Stimulated activated CD8-positive, alpha-beta memory T cell treated with anti-CD3 and anti-CD28 coated beads, Interleukin-7, amount 100 ng/mL, for 1 hour (primary cell): ENCODE data around the gene AGTRAP.

ENCODE experiments used
- DNase-seq, 2 donors: peaks; one replicate each; pipeline ENCODE4 v3.0.0-alpha.2; 2020; ENCODE audit warnings: low read depth in 2 of 2

Gene AGTRAP

DNA sequence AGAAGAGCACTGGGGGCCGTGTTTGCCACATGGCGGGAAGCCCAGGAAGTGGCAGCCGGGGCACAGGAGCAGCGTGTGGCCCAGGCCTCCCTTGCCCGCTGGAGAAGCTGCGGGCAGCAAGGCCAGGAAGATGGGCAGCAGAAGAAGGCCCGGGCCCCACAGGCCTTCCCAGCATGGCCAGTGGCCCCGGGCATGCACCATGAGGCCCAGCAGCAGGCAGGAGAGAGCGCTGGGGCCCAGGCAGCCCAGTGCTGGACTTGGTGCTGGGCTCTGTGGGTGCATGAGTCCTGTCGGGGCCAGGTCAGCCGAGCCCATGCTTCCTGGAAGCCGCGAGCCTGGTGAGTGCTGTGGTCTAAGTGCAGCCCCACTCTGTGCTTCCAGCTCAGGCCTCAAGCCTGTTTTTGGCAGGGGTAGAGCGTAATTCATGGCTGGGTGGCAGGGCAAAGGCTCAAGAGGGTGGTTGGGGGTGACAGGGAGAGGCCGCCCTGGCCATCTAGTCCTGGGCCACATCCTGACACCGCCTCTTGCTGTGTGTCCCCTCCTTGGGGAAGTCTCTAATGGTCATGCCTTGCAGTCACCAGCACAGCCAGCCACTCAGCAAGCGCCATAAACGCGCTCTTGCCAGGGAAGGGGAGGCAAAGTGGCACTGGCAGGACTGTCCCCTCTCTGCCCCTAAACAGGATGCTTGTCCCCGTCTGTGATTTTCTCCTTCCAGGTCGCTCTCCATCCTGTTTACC is 48.5 kb downstream of the AGTRAP start:
- DNase-seq = no peak

DNA sequence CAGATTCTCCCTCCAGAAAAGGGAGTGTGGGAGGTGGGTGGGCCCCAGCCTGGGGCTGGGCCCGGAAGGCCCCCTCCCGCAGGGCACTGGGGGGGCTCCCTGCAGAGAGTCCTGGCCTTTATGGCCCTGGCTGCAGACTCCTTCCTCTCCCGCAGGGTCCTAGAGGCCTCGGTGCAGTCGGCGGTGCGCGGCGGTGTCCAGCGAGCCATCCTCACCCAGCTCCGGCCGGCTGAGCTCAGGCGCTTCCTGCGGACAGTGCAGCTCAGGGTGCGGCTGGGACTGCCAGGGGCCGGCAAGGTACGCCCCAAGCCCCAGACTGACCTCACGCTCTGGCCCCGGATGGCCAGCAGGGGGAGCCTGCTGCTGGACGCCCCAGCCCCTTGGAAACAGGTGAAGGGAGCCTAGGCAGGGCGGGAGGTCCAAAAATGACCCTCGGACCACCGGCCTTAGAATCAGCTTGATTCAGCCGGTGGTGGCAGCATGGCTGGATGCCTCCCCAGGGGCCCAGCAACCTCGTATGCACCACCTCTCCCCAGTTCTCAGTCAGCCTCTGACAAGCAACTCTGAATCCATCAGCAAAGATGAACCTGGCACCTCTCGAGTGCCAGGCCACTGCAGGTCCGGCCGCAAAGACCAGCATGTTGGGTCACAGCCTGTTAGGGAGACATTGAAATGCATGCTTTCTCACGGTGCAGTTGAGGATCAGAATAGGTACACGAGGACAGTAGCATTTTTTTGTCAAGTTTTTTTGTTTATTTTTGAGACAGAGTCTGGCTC is 49.2 kb downstream of the AGTRAP start:
- no peak for DNase-seq

DNA sequence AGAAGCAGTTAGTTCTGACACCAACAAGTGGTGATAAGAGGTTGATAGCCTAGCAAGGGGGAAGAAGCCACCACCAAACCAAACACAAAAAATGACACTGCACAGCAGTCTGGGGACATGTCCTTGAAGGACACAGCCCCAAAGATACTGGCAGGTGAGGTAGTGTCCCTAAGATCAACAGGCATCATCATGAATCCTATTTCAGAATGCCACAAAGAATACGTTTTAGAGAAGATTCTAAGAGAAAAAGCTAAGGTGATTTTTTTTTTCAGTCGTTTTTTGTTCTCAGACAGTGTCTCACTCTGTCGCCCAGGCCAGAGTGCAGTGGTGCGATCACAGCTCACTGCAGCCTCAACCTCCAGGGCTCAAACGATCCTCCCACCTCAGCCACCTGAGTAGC is 50.2 kb downstream of the AGTRAP start:
- DNase-seq = no peak

DNA sequence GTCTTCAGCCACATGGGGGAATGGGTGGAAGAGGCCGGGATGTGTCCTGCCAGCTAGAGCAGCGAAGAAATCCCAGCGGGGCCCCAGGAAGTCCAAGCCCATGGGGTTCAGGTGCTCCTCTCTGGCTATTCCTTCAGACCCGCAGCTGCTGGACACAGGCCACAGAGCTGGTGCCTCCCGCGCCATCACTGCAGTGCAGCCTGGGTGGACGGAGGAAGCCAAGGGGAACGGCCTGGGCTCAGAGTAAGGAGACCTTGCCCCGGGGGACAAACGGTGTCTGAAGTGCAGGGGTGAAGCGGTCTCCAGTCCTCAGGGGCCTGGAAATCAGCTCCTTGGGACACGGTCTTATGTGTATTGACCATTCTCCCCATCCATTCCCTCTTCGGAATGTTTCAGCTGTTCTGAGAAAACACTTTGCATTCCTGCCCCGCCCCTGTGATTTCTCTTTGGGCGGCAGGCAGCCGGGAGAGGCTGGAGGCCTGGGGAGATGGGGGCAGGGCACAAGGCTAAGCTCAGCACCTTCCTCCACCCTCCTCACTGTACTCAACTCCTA is 51.4 kb downstream of the AGTRAP start:
- no peak for DNase-seq

DNA sequence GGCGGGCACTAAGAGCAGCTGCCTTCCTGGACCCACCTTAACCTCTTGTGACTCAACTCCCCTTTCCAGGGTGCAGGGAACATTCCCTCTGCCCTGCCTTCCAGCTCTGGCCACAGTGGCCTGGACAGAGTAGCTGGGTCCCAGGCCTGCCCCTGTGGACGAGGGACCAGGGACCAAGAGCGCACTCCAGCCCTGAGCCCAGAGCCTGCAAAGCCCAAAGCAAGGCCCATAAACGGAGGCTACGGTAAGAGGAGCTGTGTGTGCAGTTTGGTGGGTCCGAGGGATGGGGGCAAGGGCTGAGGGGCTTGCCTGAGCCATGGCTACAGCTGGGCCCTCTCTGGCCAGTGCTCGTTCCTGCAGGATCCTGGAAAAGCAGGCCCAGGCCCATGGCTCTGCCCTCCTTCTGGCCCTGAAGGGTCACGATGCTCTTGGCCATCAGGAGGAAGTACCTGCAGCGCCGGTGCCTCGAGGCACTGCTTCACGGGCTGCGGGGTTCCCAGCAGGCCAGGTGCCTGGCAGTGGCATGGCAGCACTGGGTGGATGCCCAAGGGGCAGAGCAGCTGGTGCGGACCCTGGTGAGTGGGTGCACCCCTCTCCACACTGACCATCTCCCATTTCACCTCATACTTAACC is 52.0 kb downstream of the AGTRAP start:
- no peak for DNase-seq

DNA sequence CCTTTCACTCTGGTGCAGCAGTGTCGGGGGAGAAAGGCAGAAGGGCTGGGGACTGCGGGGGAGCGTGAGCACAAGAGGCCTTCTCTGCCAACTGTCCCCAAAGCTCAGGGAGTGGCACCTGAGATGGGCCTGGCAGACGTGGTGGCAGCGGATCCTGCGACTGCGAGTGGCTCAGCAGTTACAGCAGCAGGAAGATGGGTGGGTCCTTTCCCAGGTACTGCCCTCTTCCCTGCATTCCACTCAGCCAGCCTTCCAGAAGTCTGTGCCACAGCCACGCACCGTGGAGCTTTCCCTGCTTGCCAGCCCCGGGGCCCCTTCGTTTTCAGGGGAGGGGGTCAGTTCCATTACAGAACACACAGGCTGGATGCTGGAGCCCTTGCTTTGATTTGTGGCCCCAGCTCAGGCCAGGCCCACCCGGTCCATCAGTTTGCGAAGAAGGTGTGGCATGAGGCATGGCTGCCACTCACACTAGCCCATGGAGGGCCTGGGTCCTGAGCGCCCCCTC is 52.7 kb downstream of the AGTRAP start:
- no peak for DNase-seq

DNA sequence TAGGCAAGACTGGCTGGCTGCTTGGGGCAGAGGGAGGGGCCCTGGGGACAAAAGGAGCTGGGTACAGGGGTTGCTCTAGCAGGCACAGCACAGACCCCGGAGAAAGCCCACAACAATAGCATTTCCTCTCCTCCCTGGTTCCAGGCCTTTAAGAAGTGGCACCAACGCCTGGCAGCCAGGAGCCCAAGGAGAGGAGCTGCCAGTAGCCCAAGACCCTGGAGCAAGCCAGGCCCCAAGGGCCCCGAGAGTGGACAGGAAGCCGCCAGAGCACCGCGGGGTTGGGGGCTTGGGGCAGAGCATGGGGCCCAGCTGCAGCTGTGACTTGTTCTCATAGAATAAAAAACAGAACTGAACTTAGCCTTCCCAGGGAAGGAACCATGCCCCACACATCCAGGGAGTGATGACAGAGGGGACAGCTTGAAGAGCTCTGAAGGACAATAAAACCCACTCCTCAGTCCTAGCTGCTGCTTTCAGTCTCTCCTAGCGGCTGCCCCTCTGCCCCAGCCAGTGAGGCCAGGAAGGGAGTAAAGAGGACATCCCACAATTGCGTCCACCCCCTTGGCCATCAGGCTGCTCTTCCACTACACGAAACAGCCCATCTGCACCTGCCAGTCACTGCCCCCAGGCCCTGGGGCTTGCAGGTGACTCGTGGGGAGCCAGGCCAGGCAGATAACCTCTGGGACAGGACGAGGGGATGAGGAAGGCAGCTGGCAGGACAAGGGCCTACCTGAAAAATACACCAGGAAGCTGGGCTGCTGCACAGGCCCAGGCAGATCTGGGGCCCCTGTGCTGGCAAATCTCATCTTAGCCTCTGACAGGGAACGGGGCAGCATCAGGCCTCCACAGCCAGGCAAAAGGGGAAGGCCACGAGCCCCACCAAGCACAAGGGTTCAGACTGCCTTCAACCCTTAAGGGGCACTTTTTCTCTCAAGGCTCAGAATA is 53.5 kb downstream of the AGTRAP start:
- DNase-seq = no peak

DNA sequence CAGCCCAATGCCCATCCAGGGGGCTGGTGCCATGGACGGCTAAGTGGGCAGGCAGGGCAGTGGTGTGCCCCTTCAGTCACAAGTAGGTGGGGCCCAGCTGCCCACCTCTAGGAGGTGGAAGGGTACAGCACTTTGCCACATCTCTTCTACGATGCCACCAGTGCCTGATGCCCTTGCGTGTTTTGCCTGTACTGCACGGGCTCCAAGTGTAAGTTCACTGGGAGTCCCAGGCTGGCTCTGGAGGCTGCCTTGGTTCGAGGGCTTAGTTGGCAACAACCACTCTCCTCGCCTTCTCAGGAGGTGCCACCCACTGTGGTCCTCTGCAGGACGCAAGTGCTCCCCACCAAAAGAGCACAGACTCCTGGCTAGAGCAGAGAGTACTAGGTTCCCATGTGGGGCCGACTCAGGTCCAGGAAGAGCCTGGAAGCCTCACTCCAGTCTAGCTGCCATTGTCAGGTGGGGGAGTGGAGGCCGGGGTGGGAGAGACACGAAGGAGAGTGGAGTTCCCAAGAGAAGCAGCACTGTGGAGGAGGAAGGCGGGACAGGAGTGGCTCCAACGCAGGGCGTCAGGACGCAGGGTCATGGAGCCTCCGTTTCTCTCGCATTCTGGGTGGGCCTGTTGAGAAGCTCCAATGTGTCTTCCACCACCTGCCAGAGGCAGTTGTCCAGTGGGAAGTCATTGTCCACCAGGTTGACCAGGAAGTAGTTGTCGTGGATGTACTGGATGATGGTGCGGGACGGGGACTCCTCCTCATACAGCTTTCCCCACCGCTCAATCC is 54.4 kb downstream of the AGTRAP start:
- no peak for DNase-seq

DNA sequence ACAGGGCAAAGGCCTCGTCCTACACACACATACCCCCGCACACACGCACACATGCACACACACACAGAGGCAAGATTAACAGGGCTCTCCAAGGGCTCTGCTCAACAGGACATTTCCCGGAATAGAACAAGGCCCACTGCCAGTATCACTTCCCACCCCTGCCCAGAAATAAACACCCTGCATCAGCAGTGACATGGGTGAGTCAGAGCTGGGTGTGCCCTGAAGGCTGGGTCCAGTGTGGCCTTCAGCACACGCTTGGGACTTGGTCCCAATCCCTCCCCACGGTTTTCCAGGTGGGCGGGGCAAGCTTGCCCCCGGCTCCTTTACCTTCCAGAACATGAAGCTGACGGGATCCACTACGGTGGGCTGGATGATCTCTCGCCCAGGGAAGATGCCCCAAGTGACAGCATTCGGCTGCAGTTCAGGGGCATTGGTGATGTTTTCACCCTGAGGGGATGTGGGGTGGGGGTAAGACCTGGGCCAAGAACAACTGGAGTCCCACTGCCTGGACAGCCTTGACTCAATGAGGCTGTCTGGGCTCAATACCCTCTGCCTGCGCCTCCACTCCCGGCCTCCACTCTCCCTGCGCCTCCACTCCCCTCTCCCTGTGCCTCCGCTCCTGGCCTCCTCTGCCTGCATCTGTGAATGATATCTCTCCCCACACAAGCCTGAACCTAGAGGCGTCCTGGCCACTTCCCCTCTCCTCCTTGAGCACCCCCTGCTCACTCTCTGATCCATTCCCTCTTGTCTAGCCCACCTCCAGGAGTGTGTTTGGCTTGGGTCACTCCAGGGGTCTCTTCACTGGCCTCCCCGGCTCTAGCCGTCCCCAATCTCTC is 55.2 kb downstream of the AGTRAP start:
- no peak for DNase-seq

DNA sequence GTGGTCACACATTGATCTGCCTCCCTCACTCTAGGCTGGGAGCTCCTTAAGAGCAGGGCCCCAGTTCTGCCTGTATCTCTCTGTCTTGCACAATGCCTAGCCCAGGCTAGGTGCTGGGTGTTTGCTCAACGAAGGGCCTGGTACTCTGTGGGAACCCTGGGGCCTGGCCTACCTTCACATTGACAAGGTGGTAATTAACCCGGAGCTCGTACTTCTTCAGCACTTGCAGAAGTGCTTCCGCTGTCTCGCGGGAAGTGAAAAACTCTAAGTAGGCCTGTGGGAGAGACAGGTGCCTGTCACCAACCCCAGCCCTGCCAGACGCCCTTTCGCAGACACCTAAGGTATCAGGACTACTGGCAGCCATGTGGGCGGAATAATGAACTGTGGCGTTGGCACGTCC is 56.2 kb downstream of the AGTRAP start:
- no peak for DNase-seq

DNA sequence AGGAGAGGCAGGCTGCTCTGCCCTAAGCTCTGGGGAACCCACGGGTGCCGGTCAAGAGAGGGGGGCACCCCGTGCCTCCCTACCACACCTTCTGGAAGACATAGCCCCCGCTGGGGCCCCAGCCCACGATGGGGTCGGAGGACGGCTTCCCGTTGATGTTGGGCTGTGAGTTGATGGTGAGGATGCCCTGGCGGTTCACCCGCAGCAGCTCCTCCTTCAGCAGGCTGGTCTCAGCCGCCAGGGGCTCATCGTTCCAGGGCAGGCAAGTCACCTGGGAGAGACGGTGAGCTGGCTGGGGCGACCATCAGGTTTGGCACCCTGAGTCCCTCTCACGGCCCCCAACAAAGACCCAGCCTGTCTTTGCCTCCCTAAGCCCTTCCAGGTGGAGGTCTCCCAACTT is 57.9 kb downstream of the AGTRAP start:
- no peak for DNase-seq

DNA sequence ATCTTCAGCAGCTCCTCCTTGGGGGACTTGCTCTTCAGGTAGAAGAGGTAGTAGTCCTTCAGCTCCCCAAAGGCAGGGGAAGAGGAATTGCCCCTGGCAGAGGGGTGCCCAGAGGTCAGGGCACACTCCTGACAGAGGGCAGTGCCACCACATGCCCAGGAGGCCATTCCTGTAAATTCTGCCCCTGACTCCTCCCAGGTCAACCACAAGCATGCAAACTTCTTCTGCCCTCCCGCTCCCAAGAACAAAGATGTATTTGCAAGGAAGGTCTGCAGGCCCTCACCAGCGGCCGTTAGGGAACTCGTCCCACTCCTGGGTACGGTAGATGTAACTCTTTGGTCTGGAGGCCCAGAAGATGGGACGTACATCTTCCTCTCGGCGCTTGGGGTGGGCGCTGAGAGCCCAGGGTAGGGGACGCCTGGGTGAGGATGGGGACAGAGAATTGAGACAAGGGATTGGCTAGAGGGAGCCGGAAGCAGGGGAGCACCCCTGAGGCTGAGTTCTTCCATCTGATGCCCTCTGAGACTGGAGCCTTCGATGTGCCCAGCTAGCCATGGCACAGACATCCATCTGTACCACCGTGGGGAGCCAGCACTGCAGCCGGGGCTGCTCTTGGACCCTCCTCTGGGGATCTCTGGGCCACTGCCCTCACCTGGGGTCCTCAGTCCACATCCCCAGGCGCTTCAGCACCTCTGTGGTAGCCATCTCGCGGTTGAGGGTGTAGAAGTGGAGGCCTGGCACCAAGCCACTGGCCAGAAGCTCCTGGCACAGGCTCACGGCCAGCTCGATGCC is 58.7 kb downstream of the AGTRAP start:
- no peak for DNase-seq

DNA sequence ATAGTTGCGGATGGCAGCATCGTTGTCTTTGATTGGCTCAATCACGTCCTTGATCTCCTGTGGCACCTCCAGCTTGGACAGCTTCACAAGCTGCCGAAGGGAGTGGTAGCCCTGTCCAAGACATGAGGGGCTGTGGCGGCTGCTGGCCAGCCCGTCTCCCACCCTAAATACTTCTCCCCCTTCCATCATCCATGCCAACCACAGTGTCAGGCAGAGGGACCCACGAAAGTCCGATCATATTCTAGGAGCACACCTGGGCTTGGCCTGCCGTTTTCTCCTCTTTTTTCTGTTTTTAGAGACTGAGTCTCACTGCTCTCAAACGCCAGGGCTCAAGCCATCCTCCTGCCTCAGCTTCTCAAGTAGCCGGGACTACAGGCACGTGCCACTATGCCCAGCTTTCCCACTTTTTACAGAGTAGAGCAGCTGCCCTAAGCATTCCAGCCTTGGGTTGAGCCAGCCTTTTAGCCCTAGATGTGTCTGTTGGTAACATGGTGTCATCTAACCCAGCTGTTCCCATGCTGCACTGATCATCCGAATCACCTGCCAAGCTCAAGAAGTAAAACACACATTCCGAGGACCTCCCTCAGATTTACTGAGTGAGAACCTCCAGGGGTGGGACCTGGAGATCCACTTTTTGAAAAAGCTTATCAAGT is 59.4 kb downstream of the AGTRAP start:
- DNase-seq = no peak

DNA sequence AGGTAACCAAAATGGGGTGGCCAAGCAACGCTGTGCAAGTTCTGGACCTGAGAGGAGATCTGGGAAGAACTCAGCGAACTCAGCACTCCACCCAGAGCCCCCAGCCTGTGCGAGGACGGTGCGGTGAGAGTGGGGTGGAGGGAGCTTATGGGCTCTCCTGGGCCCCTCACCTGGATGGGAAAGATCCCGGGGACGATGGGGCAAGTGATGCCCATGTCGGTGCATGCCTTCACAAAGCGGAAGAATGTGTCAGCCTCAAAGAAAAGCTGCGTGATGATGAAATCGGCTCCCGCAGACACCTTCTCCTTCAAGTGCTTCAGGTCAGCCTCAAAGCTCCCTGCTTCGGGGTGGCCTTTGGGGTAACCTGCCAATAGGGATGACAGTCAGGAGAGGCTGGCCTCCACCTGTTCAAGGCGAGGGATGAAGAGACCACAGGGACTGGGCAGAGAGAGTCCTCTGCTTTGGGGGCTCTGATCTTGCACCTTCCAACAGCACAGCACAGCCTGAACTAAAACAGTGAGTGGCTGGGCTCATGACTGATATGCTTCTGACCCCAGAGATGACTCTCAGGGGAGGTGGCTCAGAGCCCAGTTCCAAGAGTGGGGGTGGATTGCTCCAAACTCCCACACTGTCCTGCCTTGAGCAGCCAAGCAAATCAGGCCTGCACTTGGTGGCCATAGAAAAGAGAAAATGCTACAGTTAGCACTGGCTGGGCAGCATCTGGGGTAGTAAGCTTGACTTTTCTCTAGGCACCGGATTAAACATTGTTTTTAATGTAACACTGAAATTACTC is 60.3 kb downstream of the AGTRAP start:
- DNase-seq = no peak

DNA sequence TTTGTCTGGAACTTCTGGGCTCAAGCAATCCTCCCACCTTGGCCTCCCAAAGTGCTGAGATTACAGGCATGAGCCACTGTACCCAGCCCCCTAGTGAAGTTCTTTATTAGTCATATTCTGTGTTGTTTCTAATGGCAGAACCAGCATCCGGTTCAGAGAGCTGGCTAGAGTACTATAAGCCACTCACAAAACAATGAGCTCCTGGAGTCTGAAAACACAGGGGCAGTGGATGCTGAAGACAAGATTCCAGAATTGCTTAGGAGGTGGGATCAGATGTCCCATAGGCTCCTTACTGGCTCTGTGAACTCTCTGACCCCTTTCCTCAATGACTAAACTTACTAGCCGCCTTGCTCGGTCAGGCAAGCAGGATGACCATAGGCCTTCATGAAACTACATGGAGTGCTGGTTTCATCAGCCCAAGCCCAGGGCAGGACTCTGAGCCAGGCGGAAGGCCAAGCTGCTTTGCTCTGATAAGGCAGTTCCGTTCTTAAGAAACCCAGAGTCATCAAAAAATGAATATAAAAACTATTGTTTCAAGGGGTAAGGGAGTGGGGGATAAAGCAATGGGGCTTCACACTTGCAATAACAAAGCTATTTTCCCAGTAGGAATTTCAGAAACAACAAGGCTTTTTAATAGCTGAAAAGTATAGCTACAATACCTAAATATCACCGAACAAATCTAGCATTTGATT is 61.7 kb downstream of the AGTRAP start:
- no peak for DNase-seq

DNA sequence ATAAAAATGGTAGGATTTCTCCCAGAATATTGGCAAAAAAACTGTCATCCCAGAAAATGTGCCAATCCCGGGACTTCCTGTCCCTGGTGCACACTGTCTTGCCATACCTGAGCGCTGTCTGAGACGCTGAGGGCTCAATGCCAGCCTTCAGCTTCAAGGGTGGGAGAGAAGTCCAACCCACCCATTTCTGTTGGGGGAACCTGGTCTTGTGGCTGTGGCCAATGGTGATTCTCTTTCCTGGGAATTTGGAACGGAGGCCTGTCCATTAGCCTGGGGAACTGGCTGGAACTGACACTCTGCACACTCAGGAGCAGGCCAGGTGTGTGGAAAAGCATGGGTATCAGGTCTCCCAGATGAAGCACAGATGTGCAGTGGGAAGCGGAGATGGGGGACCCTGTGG is 63.2 kb downstream of the AGTRAP start:
- no peak for DNase-seq

DNA sequence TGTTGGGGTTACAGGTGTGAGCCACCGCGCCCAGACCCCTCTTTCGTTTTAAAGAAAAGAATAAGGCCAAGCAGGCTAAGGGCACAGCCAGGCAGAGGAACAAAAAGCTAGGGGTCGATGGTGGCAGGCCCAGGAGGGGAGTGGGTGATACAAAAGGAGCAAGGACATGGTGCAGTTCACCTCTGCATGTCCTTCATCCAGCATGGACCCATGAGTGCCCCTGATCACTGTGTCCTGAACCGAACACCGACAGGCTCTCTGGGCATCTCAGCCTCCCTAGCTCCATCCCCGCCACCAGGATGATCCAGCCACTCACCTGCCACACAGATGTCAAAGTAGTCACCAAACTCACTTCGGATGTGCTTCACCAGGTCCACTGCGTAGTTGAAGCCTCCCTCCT is 64.0 kb downstream of the AGTRAP start:
- no peak for DNase-seq
